Effector memory CD8-positive, alpha-beta T cell (primary cell): ENCODE results near the gene CEP83.

Experiments
- ATAC-seq: fragments of 150-1000 bp; cut with Tn5 transposase; replicated peaks from 2 replicates; pipeline ENCODE4 v1.10.0; 2021; ENCODE audit warnings: mild to moderate bottlenecking, moderate library complexity
- DNase-seq, 3 experiments: peaks; one replicate each; pipeline ENCODE4 v3.0.0; 2021
- H3K27ac Mint-ChIP-seq, 2 donors: one replicate each; pipeline ENCODE4 v1.8.0; 2022; ENCODE audit warnings: mild to moderate bottlenecking in 2 of 2, mixed read lengths in 2 of 2, moderate library complexity in 2 of 2
- H3K27me3 Mint-ChIP-seq, 2 donors: one replicate each; pipeline ENCODE4 v1.8.0; 2022; ENCODE audit warnings: mixed read lengths in 2 of 2
- H3K36me3 Mint-ChIP-seq: one replicate; pipeline ENCODE4 v1.8.0; 2022; ENCODE audit warnings: mild to moderate bottlenecking, moderate library complexity, mixed read lengths; ENCODE audit not compliant: insufficient read depth
- H3K4me1 Mint-ChIP-seq, 2 donors: one replicate each; pipeline ENCODE4 v1.8.0; 2022; ENCODE audit warnings: low read depth in 2 of 2, mixed read lengths in 2 of 2
- H3K4me3 Mint-ChIP-seq, 2 donors: one replicate each; pipeline ENCODE4 v1.8.0; 2022; ENCODE audit warnings: mild to moderate bottlenecking in 2 of 2, mixed read lengths in 2 of 2, moderate library complexity in 2 of 2
- H3K9me3 Mint-ChIP-seq, 2 donors: one replicate each; pipeline ENCODE4 v1.8.0; 2022; ENCODE audit warnings: mixed read lengths in 2 of 2

Gene CEP83

GRCh38 chr12:94304566-94305061 is 155.1 kb downstream of the CEP83 start:
- H3K4me3 Mint-ChIP-seq, result no peak overlapping the region

GRCh38 chr12:94304012-94304411 is 155.7 kb downstream of the CEP83 start:
- peaks cover 11 to 18% of the 10 kb centered on the region in 2 donors for H3K4me1 Mint-ChIP-seq
- ATAC-seq, result no peak
- no peak for DNase-seq
- peak overlapping the region in 1 of 2 donors; percentile 83 for H3K27ac Mint-ChIP-seq
- no peaks in the 10 kb centered on the region for H3K27me3 Mint-ChIP-seq
- H3K9me3 Mint-ChIP-seq, result no peaks in the 10 kb centered on the region
- no peak overlapping the region for H3K4me3 Mint-ChIP-seq
- H3K36me3 Mint-ChIP-seq, result peaks cover 8% of the 10 kb centered on the region

More at GRCh38 chr12:94304566-94305061, 155.1 kb downstream of the CEP83 start:
- H3K9me3 Mint-ChIP-seq, result no peaks in the 10 kb centered on the region
- H3K36me3 Mint-ChIP-seq, result peaks cover 8% of the 10 kb centered on the region
- peak overlapping the region in 1 of 2 donors; percentile 83 for H3K27ac Mint-ChIP-seq
- DNase-seq (no peak), ATAC-seq (no peak)
- peaks cover 11 to 18% of the 10 kb centered on the region in 2 donors for H3K4me1 Mint-ChIP-seq
- H3K27me3 Mint-ChIP-seq, result no peaks in the 10 kb centered on the region

- H3K27ac Mint-ChIP-seq, result no peak overlapping the region
- H3K4me1 Mint-ChIP-seq, result peaks cover 5 to 12% of the 10 kb centered on the region in 2 donors
- no peaks in the 10 kb centered on the region for H3K9me3 Mint-ChIP-seq
- H3K36me3 Mint-ChIP-seq, result peaks cover 12% of the 10 kb centered on the region
- no peak overlapping the region for H3K4me3 Mint-ChIP-seq
- ATAC-seq (no peak), DNase-seq (no peak)
- no peaks in the 10 kb centered on the region for H3K27me3 Mint-ChIP-seq
Measured at GRCh38 chr12:94299846-94300245, 159.8 kb downstream of the CEP83 start.

- Mint-ChIP-seq H3K9me3 (no peaks in the 10 kb centered on the region), H3K36me3 (peaks cover 9% of the 10 kb centered on the region), H3K4me1 (peaks cover 2 to 6% of the 10 kb centered on the region in 2 donors), H3K27me3 (no peaks in the 10 kb centered on the region), H3K4me3 (no peak overlapping the region), H3K27ac (no peak overlapping the region)
- no peak for DNase-seq
- ATAC-seq, result no peak
Measured at GRCh38 chr12:94297876-94298505, 161.7 kb downstream of the CEP83 start.

GRCh38 chr12:94297096-94297699 is 162.5 kb downstream of the CEP83 start:
- H3K4me1 Mint-ChIP-seq, result peaks cover 4 to 5% of the 10 kb centered on the region in 2 donors
- H3K4me3 Mint-ChIP-seq, result no peak overlapping the region
- no peak for DNase-seq
- H3K27me3 Mint-ChIP-seq, result no peaks in the 10 kb centered on the region
- H3K27ac Mint-ChIP-seq, result peak overlapping the region in 1 of 2 donors; percentile 0
- H3K9me3 Mint-ChIP-seq, result no peaks in the 10 kb centered on the region
- ATAC-seq, result no peak
- H3K36me3 Mint-ChIP-seq, result peaks cover 9% of the 10 kb centered on the region

- peaks cover 10% of the 10 kb centered on the region for H3K36me3 Mint-ChIP-seq
- no peak for DNase-seq
- no peak overlapping the region for H3K4me3 Mint-ChIP-seq
- H3K4me1 Mint-ChIP-seq, result peaks cover 0 to 7% of the 10 kb centered on the region in 2 donors
- H3K27ac Mint-ChIP-seq, result peak overlapping the region in 1 of 2 donors; percentile 15
- H3K27me3 Mint-ChIP-seq, result no peaks in the 10 kb centered on the region
- no peak for ATAC-seq
- no peaks in the 10 kb centered on the region for H3K9me3 Mint-ChIP-seq
Measured at GRCh38 chr12:94290353-94290752, 169.3 kb downstream of the CEP83 start.

- H3K4me3 Mint-ChIP-seq, result no peak overlapping the region
- peak overlapping the region in 1 of 2 donors; percentile 15 for H3K27ac Mint-ChIP-seq
- H3K27me3 Mint-ChIP-seq, result no peaks in the 10 kb centered on the region
- ATAC-seq (no peak), DNase-seq (no peak)
- H3K9me3 Mint-ChIP-seq, result no peaks in the 10 kb centered on the region
- peaks cover 3 to 11% of the 10 kb centered on the region in 2 donors for H3K4me1 Mint-ChIP-seq
- peaks cover 12% of the 10 kb centered on the region for H3K36me3 Mint-ChIP-seq
Measured at GRCh38 chr12:94289461-94290312, 170.0 kb downstream of the CEP83 start.

GRCh38 chr12:94287245-94287628 is 172.4 kb downstream of the CEP83 start:
- DNase-seq (no peak), ATAC-seq (no peak)
- Mint-ChIP-seq H3K4me3 (no peak overlapping the region), H3K27me3 (no peaks in the 10 kb centered on the region), H3K27ac (no peak overlapping the region), H3K9me3 (no peaks in the 10 kb centered on the region), H3K36me3 (peaks cover 21% of the 10 kb centered on the region), H3K4me1 (peaks cover 20 to 29% of the 10 kb centered on the region in 2 donors)

GRCh38 chr12:94286583-94287244 is 173.0 kb downstream of the CEP83 start:
- H3K36me3 Mint-ChIP-seq, result peaks cover 23% of the 10 kb centered on the region
- H3K27me3 Mint-ChIP-seq, result no peaks in the 10 kb centered on the region
- H3K4me3 Mint-ChIP-seq, result no peak overlapping the region
- H3K4me1 Mint-ChIP-seq, result peaks cover 25 to 34% of the 10 kb centered on the region in 2 donors
- no peak for ATAC-seq
- H3K9me3 Mint-ChIP-seq, result no peaks in the 10 kb centered on the region
- no peak overlapping the region for H3K27ac Mint-ChIP-seq
- no peak for DNase-seq

GRCh38 chr12:94285943-94286582 is 173.6 kb downstream of the CEP83 start:
- Mint-ChIP-seq H3K9me3 (no peaks in the 10 kb centered on the region), H3K27ac (peak overlapping the region in 1 of 2 donors; percentile 55), H3K4me1 (peaks cover 28 to 37% of the 10 kb centered on the region in 2 donors), H3K4me3 (no peak overlapping the region), H3K27me3 (no peaks in the 10 kb centered on the region), H3K36me3 (peaks cover 28% of the 10 kb centered on the region)
- ATAC-seq (no peak), DNase-seq (no peak)

GRCh38 chr12:94284859-94285258 is 174.8 kb downstream of the CEP83 start:
- Mint-ChIP-seq H3K36me3 (peaks cover 30% of the 10 kb centered on the region), H3K4me3 (no peak overlapping the region), H3K4me1 (peaks cover 28 to 37% of the 10 kb centered on the region in 2 donors), H3K9me3 (no peaks in the 10 kb centered on the region), H3K27me3 (no peaks in the 10 kb centered on the region), H3K27ac (peak overlapping the region in 1 of 2 donors; percentile 89)
- DNase-seq (no peak), ATAC-seq (no peak)

GRCh38 chr12:94284046-94284445 is 175.6 kb downstream of the CEP83 start:
- peak overlapping the region; percentile 89 to 96 for H3K27ac Mint-ChIP-seq
- DNase-seq, result no peak

More at GRCh38 chr12:94284046-94284445, 175.6 kb downstream of the CEP83 start:
- H3K4me3 Mint-ChIP-seq, result no peak overlapping the region
- H3K9me3 Mint-ChIP-seq, result no peaks in the 10 kb centered on the region
- no peak for ATAC-seq
- peaks cover 28 to 37% of the 10 kb centered on the region in 2 donors for H3K4me1 Mint-ChIP-seq
- no peaks in the 10 kb centered on the region for H3K27me3 Mint-ChIP-seq
- peaks cover 30% of the 10 kb centered on the region for H3K36me3 Mint-ChIP-seq
